ENCODE results near the gene FBXO33. TPM values are rescaled to one million over a fixed set of nuclear protein-coding genes. Genes with fewer than 3 reads are reported as not detected.
"Not testable (repeated sequence)": the region's sequence is repeated elsewhere in the genome, so short reads cannot be mapped to it uniquely, and the experiment has no call there.

The FBXO33 gene
- total RNA-seq, 2 experiments from 2014 or later, result 16.8 to 18.6 TPM

- POLR2A ChIA-PET, result no interaction called here
- intact Hi-C loops (cut with micrococcal nuclease), result loop anchor here (10.0 kb wide), 1 partner anchor 130 kb away; the partner anchor contains the start of gene MIA2
- CTCF ChIA-PET, result no interaction called here
- DNase-seq (no peak), ATAC-seq (no peak)
- no peak for TF ChIP-seq CTCF (IDR thresholded peaks at IDR 0.05)
- no peaks in the 10 kb centered on the region for H3K4me1 Mint-ChIP-seq (ENCODE audit: low read depth)
- H3K4me3 Mint-ChIP-seq, result no peak overlapping the region
- peaks cover 32% of the 10 kb centered on the region for H3K9me3 Mint-ChIP-seq
- peaks cover 61% of the 10 kb centered on the region for H3K36me3 Mint-ChIP-seq (ENCODE audit: low read depth)
- H3K27ac Mint-ChIP-seq, result no peak overlapping the region
- no peaks in the 10 kb centered on the region for H3K27me3 Mint-ChIP-seq
Measured at GRCh38 chr14:39364509-39364908, 67.7 kb downstream of the FBXO33 start.

- DNase-seq; H3K4me3 Mint-ChIP-seq; H3K27ac Mint-ChIP-seq; H3K27me3 Mint-ChIP-seq; H3K4me1 Mint-ChIP-seq (ENCODE audit: low read depth); ATAC-seq; POLR2A ChIA-PET: not testable (repeated sequence)
- H3K36me3 Mint-ChIP-seq (ENCODE audit: low read depth), result peaks cover 80% of the 10 kb centered on the region
- H3K9me3 Mint-ChIP-seq, result peaks cover 32% of the 10 kb centered on the region
- intact Hi-C loops (cut with micrococcal nuclease), result loop anchor here (10.0 kb wide), 1 partner anchor 127 kb away; the partner anchor contains the start of gene MIA2
- CTCF ChIA-PET, result interaction anchor here (1.5 kb wide), 1 partner anchor 14 kb away, joined by 3 read pairs; no protein-coding TSS in a partner anchor
Measured at GRCh38 chr14:39361556-39361955, 70.7 kb downstream of the FBXO33 start.

GRCh38 chr14:39360316-39360715, 71.9 kb downstream of the FBXO33 start:
- intact Hi-C loops (cut with micrococcal nuclease), result loop anchor here (10.0 kb wide), 1 partner anchor 126 kb away; the partner anchor contains the start of gene MIA2

GRCh38 chr14:39359069-39359468, 73.2 kb downstream of the FBXO33 start:
- H3K27ac Mint-ChIP-seq; H3K4me1 Mint-ChIP-seq (ENCODE audit: low read depth); DNase-seq; intact Hi-C loops (cut with micrococcal nuclease); POLR2A ChIA-PET; H3K27me3 Mint-ChIP-seq; H3K4me3 Mint-ChIP-seq; CTCF ChIA-PET; ATAC-seq: not testable (repeated sequence)
- peaks cover 21% of the 10 kb centered on the region for H3K9me3 Mint-ChIP-seq
- H3K36me3 Mint-ChIP-seq (ENCODE audit: low read depth), result peaks cover 80% of the 10 kb centered on the region

More at GRCh38 chr14:39360316-39360715, 71.9 kb downstream of the FBXO33 start:
- ChIA-PET CTCF (no interaction called here), POLR2A (no interaction called here)
- no peak for TF ChIP-seq CTCF (IDR thresholded peaks at IDR 0.05)
- H3K4me3 Mint-ChIP-seq, result no peak overlapping the region
- peaks cover 81% of the 10 kb centered on the region for H3K36me3 Mint-ChIP-seq (ENCODE audit: low read depth)
- peaks cover 25% of the 10 kb centered on the region for H3K9me3 Mint-ChIP-seq
- no peaks in the 10 kb centered on the region for H3K4me1 Mint-ChIP-seq (ENCODE audit: low read depth)
- no peak for DNase-seq
- ATAC-seq, result no peak
- no peaks in the 10 kb centered on the region for H3K27me3 Mint-ChIP-seq
- no peak overlapping the region for H3K27ac Mint-ChIP-seq

- H3K36me3 Mint-ChIP-seq (ENCODE audit: low read depth), result peaks cover 60% of the 10 kb centered on the region
Measured at GRCh38 chr14:39351708-39352107, 80.5 kb downstream of the FBXO33 start.

More at GRCh38 chr14:39351708-39352107, 80.5 kb downstream of the FBXO33 start:
- TF ChIP-seq CTCF (IDR thresholded peaks at IDR 0.05), result no peak
- ChIA-PET POLR2A (no interaction called here), CTCF (no interaction called here)
- H3K4me3 Mint-ChIP-seq, result no peak overlapping the region
- no peak for ATAC-seq
- H3K27me3 Mint-ChIP-seq, result no peaks in the 10 kb centered on the region
- H3K4me1 Mint-ChIP-seq (ENCODE audit: low read depth), result peaks cover 11% of the 10 kb centered on the region
- no peak overlapping the region for H3K27ac Mint-ChIP-seq
- DNase-seq, result no peak
- intact Hi-C loops (cut with micrococcal nuclease), result no loop called here
- H3K9me3 Mint-ChIP-seq, result peaks cover 12% of the 10 kb centered on the region
